GM21723 (cell line): ENCODE data around the gene SENP3.

Source experiments
- ATAC-seq: cut with Tn5 transposase; IDR thresholded peaks from one replicate; pipeline ENCODE4 v1.9.1; 2021; ENCODE audit warnings: mild to moderate bottlenecking, moderate library complexity; ENCODE audit not compliant: unreplicated experiment

Gene SENP3

DNA sequence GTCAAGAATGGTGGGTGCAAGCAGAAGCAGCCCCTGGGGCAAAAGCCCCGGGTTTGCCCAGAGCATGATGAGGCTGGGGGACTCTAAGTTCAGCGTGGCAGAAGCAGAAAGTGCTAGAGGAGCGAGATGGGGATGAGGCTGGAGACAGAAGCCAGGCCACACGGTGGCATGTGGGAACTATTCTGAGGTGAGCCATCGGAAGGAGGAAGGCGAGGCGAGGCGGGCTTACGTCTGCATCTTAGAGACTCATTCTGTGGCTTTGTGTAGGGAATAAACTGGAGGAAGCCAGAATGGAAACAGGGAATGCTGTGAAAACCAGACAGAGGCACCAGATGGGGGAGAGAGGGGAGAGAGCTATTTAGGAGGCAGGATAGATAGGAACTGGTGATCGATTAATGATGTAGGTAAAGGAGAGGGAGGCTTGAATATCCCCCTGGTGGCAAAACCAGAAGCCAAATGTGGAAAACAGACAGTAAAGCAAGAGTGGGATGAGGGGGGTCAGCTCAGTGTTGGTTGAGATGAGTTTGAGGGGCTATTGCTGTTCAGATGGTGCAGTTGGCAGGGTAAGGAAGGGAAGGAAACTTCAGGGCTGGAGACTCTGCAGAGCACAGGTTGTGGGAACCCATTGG is 6.3 kb upstream of the SENP3 start:
- ATAC-seq = no peak

DNA sequence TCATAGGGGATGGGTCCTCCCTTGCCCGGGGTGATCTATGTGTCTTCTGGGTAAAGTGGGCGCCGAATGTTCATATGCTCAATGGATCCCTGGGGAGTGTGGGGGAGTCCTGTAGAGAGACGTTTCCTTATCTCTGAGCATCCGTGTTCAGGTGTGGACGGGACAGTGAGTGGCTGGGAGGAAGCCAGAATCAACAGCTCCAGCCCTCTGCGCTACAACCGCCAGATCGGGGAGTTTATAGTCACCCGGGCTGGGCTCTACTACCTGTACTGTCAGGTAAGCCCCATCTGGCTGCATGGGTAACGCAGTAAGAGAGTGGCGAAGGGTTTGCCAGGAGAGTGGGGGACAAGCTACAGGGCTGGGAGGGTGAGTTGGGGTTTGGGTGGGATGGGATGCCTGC is 5.1 kb upstream of the SENP3 start:
- no peak for ATAC-seq

DNA sequence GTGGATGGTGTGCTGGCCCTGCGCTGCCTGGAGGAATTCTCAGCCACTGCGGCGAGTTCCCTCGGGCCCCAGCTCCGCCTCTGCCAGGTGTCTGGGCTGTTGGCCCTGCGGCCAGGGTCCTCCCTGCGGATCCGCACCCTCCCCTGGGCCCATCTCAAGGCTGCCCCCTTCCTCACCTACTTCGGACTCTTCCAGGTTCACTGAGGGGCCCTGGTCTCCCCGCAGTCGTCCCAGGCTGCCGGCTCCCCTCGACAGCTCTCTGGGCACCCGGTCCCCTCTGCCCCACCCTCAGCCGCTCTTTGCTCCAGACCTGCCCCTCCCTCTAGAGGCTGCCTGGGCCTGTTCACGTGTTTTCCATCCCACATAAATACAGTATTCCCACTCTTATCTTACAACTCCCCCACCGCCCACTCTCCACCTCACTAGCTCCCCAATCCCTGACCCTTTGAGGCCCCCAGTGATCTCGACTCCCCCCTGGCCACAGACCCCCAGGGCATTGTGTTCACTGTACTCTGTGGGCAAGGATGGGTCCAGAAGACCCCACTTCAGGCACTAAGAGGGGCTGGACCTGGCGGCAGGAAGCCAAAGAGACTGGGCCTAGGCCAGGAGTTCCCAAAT is 4.5 kb upstream of the SENP3 start:
- ATAC-seq = no peak

DNA sequence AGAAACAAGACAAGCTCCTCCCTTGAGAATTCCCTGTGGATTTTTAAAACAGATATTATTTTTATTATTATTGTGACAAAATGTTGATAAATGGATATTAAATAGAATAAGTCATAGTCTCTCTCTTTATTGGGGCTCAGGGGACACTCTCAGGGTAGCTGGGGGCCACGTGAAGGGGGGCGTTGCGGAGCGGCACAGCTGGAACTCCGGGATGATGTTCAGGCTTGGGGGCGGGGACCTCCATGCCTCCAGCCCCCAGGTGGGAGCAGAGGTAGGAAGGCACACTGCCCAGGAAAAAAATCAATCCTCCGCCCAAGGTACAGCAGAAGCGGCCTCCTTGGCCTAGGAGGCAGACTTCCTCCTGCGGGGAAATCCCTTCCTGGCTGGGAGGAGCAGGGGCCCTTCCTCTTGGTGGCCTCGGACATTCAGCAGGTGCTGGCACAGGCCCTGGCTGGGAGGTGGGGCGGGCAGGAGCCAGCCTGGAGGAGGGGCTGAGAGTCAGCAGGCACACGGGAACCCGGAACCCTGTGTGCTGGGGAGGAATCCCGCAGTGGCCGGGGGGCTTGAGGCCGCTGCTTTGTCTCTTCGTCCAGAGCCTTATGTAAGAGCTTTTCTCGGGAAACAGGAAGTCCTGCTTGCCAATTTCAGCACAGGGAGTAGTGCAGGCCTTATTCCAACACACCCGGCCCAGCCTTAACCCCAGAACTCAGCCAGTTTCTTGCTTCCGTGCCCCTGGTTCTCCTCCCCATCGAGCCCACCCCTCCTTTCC is 3.8 kb upstream of the SENP3 start:
- no peak for ATAC-seq

- no peak for ATAC-seq
Measured at GRCh38 chr17:7558544-7559319, 3.0 kb upstream of the SENP3 start, which contains the start of gene TNFSF13. Gene TNFSF13, plus strand, starts transcription at chr17:7558750. Its CDS starts 290 bp downstream, at chr17:7559040.

DNA sequence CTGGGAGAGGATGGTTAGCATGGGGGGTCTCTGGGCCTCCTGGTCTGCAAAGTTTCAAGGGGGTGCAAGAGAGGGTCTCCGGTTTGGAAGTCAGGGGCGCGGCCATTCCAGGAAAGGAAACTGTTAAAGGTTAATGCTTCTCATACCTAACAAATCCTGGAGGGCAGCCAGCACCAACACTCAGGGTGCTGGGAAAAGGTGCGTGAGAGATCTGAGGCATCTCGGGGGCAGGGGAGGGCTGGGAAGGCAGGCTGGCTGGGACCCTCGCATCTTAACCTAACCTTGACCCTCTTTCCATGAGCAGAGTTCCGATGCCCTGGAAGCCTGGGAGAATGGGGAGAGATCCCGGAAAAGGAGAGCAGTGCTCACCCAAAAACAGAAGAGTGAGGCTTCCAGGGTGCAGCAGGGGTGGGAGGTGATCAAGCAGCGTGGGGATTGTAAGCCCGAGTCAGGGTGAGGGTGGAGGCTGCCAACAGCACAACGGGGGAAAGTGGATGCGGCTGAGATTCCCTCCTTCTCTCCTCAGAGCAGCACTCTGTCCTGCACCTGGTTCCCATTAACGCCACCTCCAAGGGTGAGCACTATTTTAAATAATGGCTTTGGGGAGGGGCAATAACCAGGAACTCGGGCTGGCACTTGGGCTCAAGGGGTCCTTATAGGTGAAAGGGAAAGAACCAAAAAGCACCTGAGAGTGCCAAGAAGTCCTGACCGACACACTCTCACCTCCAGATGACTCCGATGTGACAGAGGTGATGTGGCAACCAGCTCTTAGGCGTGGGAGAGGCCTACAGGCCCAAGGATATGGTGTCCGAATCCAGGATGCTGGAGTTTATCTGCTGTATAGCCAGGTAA is 2.2 kb upstream of the SENP3 start:
- ATAC-seq = no peak

GRCh38 chr17:7560172-7561027 is 1.3 kb upstream of the SENP3 start:
- ATAC-seq = no peak

- ATAC-seq = peak; percentile 62
Measured at GRCh38 chr17:7561028-7561575, 617 bp upstream of the SENP3 start.

- peak; percentile 12 for ATAC-seq
Measured at GRCh38 chr17:7562208-7562605, 488 bp downstream of the SENP3 start.

GRCh38 chr17:7563115-7563869 is 1.6 kb downstream of the SENP3 start:
- no peak for ATAC-seq

GRCh38 chr17:7569571-7569970 is 7.9 kb downstream of the SENP3 start:
- no peak for ATAC-seq

DNA sequence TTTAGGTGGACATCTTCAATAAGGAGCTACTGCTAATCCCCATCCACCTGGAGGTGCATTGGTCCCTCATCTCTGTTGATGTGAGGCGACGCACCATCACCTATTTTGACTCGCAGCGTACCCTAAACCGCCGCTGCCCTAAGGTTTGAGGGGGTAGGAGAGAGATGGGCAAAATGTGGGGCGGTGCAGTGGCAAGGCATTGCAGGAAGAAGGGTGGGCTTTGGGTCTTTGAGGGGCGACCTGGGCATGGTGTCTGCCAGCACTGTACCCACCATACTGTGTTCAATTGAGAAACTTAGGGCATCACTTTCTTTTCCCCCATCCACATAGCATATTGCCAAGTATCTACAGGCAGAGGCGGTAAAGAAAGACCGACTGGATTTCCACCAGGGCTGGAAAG is 8.6 kb downstream of the SENP3 start:
- no peak for ATAC-seq

- peak; percentile 89 for ATAC-seq
Measured at GRCh38 chr17:7572338-7572587, 10.5 kb downstream of the SENP3 start.

DNA sequence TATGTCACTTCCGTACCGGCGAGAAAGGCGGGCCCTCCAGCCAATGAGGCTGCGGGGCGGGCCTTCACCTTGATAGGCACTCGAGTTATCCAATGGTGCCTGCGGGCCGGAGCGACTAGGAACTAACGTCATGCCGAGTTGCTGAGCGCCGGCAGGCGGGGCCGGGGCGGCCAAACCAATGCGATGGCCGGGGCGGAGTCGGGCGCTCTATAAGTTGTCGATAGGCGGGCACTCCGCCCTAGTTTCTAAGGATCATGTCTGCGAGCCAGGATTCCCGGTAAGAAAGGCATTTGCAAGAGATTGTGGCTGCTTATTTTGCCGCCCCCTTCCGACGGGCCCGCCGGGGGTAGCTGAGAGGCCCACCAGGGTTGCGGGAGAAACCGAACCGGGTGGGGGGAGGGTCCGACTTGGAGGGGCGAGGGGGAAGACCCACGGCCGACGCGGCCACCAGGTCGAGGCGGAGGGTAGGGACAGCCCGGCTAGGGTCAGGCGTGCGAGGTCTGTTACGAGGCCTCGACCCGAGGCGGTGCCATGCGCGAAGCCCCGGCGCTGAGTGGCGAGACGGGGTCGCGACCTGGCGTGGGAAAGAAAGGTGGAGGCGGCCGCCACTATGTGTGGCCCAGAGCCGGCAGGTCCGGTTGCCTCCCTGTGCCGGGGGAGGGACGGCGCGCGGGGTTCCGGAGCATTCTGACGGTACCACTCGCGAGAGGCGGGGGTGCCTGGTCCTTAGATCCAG is 11.0 kb downstream of the SENP3 start:
- peak; percentile 5 for ATAC-seq

DNA sequence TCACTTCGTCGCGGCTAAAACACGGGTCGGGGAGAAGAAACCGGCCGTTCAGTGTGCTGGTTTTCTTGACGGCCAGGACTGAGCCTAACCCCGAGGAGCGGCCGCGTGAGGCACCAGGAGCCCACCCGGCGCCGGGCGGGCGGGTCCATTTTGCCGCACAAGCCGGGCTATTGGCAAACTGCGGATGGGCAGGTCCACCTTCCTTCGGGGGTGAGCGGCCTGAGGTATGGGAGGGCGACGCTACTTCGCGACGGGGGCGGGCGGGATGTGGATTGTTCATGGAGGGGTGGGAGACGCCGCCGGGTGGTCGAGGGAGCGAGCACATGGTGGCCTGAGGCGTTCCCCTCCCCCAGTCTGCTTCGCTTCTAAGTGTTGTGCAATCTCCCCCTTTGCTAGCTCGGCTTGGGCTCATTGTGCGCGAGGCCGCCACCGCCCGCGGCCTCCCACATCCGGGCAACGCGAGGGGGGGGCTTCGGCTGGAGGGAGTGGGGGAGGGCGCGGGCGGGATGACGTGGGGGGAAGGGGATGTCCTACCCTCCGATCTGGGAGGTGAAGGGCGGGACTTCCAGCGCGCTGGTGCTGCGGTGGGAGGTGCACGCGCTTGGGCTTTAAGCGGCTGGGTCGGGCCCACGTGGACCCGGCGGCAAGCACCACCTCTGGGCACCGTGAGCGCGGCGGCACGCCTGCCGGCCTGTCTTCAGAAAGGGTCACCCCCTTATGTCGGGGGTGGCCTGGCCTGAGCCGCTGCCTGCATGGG is 11.8 kb downstream of the SENP3 start:
- peak; percentile 28 for ATAC-seq

- no peak for ATAC-seq
Measured at GRCh38 chr17:7574176-7574953, 12.6 kb downstream of the SENP3 start.

GRCh38 chr17:7575481-7575883 is 13.8 kb downstream of the SENP3 start:
- ATAC-seq = no peak
